ENCODE results near the gene BEGAIN. TPM values are rescaled to one million over a fixed set of nuclear protein-coding genes. Genes with fewer than 3 reads are reported as not detected.
A peak's percentile ranks its signal among the peaks of the same experiment; 100 is the strongest.

Gene BEGAIN
- total and polyA plus RNA-seq, 2 of the 8 experiments (the other 6 are each of a cell fraction or from before 2014, with no cell fraction given): 2.9 to 3.0 TPM

DNA sequence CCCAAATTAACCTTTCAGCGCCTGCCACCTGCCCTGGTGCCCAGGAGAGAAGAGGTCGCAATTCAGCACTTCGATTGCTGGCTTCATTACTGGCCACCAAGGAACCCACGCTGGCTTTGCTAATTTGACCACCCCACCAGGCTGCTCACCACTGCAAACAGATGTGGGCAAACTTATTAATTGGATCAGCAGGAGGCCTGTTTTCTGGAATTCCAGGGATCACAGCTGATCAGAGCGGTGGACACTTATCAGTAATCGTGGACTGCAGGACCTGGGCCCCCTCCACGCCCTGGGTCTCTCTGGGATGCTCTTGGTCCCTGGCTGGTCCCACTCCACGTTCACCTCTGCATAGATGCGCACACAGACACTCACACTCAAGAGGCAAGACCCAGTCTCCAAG, 27.8 kb downstream of the BEGAIN start:
- no peak overlapping the region for H3K4me2 ChIP-seq (ENCODE audit: insufficient read depth in 1 of 2, low read depth in 2 of 2, low read length in 2 of 2)
- no peak for DNase-seq (ENCODE audit: low read depth in 1 of 2, low spot score in 2 of 2)
- H3K79me1 ChIP-seq (ENCODE audit: low read depth, low read length): no peaks in the 10 kb centered on the region
- no peak overlapping the region for H4K5ac ChIP-seq (ENCODE audit: insufficient read length, low read depth, low read length)
- no peak overlapping the region for H3K9ac ChIP-seq (replicated peaks in 1 of 4; ENCODE audit: extremely low read depth in 1 of 4, low read depth in 3 of 4, low read length in 3 of 4)
- peaks cover 0 to 19% (median 17%) of the 10 kb centered on the region in 4 experiments; a peak in 6 of 7 replicates for H3K4me1 ChIP-seq (replicated peaks in 1 of 4; ENCODE audit: control insufficient read depth in 3 of 4, insufficient read depth in 4 of 4, low read length in 3 of 4)
- no peaks in the 10 kb centered on the region for H3K23me2 ChIP-seq (ENCODE audit: low read depth, low read length)
- H4K8ac ChIP-seq (ENCODE audit: extremely low read depth, insufficient read depth, low read length): peak overlapping the region; percentile 82
- no peak overlapping the region for H3K18ac ChIP-seq (ENCODE audit: extremely low read depth, low read length)
- FAIRE-seq: no peak
- H2BK5ac ChIP-seq (ENCODE audit: low read depth, low read length): no peak overlapping the region
- H3K14ac ChIP-seq (ENCODE audit: insufficient read length): no peak overlapping the region
- H2BK12ac ChIP-seq (ENCODE audit: low read depth, low read length): no peak overlapping the region
- H2BK20ac ChIP-seq (ENCODE audit: low read length): no peak overlapping the region
- 83% methylated on average over 9 of the region's 9 CpGs; no CpG with 5 or more reads in 1 of the 2 experiments for WGBS, 2 experiments (ENCODE audit: extremely low coverage in 1 of 2, insufficient coverage in 1 of 2, insufficient read length in 1 of 2, insufficient replicate concordance in 2 of 2, low coverage in 1 of 2, low lambda C conversion rate in 2 of 2, missing lambda C conversion rate in 1 of 2)
- CTCF ChIA-PET (ENCODE audit: partially characterized antibody): interaction anchor here (0.9 to 4.4 kb wide), 12 partner anchors 11 to 142 kb away, joined by 3 to 19 read pairs (median 4); no protein-coding TSS in a partner anchor
- no peak overlapping the region for H2AFZ ChIP-seq (ENCODE audit: low read length)
- no peak overlapping the region for H2AK5ac ChIP-seq (ENCODE audit: low read depth, low read length)
- no peaks in the 10 kb centered on the region for H3K79me2 ChIP-seq (ENCODE audit: control insufficient read depth in 1 of 2, insufficient read depth in 2 of 2, low read length in 2 of 2)
- no peak overlapping the region for H3K4ac ChIP-seq (replicated peaks; ENCODE audit: insufficient read length, low read depth, low read length)
- no peak overlapping the region for H3K4me3 ChIP-seq (ENCODE audit: extremely low read depth in 1 of 4, insufficient read depth in 2 of 4, low read depth in 3 of 4, low read length in 4 of 4)
- H3K36me3 ChIP-seq (ENCODE audit: control insufficient read depth in 2 of 4, insufficient read depth in 4 of 4, low read length in 3 of 4): no peaks in the 10 kb centered on the region
- H3K56ac ChIP-seq (replicated peaks; ENCODE audit: insufficient read length, low read depth, low read length): no peak overlapping the region
- H3K27me3 ChIP-seq (replicated peaks in 1 of 4; ENCODE audit: control insufficient read depth in 3 of 4, extremely low read depth in 1 of 4, insufficient read depth in 3 of 4, low read length in 3 of 4): peaks cover 0 to 5% (median 1%) of the 10 kb centered on the region in 4 experiments; a peak in 3 of 7 replicates
- no peak overlapping the region for H3K27ac ChIP-seq (ENCODE audit: low read depth, low read length)
- no peak overlapping the region for H3K23ac ChIP-seq (ENCODE audit: insufficient read length)
- no peak overlapping the region for H2BK15ac ChIP-seq (ENCODE audit: low read length)
- no peak overlapping the region for H2BK120ac ChIP-seq (replicated peaks; ENCODE audit: low read depth, low read length)
- H3K9me3 ChIP-seq (ENCODE audit: insufficient read depth in 2 of 2, low read depth in 1 of 2, low read length in 1 of 2): no peaks in the 10 kb centered on the region
- POLR2A ChIA-PET (ENCODE audit: partially characterized antibody): interaction anchor here (0.8 kb wide), 1 partner anchor 34 kb away, joined by 3 read pairs; no protein-coding TSS in a partner anchor
- H4K91ac ChIP-seq (replicated peaks; ENCODE audit: insufficient read length, low read length): no peak overlapping the region
- peaks cover 0 to 6% of the 10 kb centered on the region in 2 experiments for H4K20me1 ChIP-seq (replicated peaks in 1 of 2; ENCODE audit: control insufficient read depth in 1 of 2, insufficient read depth in 2 of 2, low read length in 2 of 2)
- TF ChIP-seq HDAC6 (IDR thresholded peaks at IDR 0.05; ENCODE audit: low read depth, low read length): no peak
- no peak for TF ChIP-seq SIN3A (conservative IDR thresholded peaks at IDR 0.05 in 1 of 2, IDR thresholded peaks at IDR 0.05 in 1 of 2; ENCODE audit: low read depth in 1 of 2, low read length in 2 of 2)
- TF ChIP-seq ASH2L (IDR thresholded peaks at IDR 0.05; ENCODE audit: low read length): no peak
- no peak for TF ChIP-seq EGR1 (IDR thresholded peaks at IDR 0.05; ENCODE audit: borderline replicate concordance, low read depth, low read length)
- TF ChIP-seq KDM4A (IDR thresholded peaks at IDR 0.05; ENCODE audit: low read depth, low read length, severe bottlenecking): no peak
- no peak for TF ChIP-seq SP1 (IDR thresholded peaks at IDR 0.05; ENCODE audit: low read depth, low read length)
- TF ChIP-seq POLR2A (IDR thresholded peaks at IDR 0.05; ENCODE audit: control extremely low read depth in 1 of 2, low read depth in 2 of 2, low read length in 2 of 2): no peak
- TF ChIP-seq FOSL1 (IDR thresholded peaks at IDR 0.05; ENCODE audit: insufficient read depth, low read depth, low read length): no peak
- no peak for TF ChIP-seq PHF8 (conservative IDR thresholded peaks at IDR 0.05; ENCODE audit: low read depth, low read length)

Measured in H1 (cell line).